Measurements from ENCODE around the gene BRF1.

The BRF1 gene

GRCh38 chr14:105221598-105222178 lies 79.1 kb downstream of the BRF1 start:
- no peak overlapping the region for H3K27ac Mint-ChIP-seq
- peaks cover 100% of the 10 kb centered on the region for H3K36me3 Mint-ChIP-seq (ENCODE audit: low read depth)
- H3K27me3 Mint-ChIP-seq, result no peaks in the 10 kb centered on the region

GRCh38 chr14:105220699-105221597 lies 79.9 kb downstream of the BRF1 start:
- H3K4me3 Mint-ChIP-seq, result no peak overlapping the region
- no peak overlapping the region for H3K27ac Mint-ChIP-seq
- peaks cover 100% of the 10 kb centered on the region for H3K36me3 Mint-ChIP-seq (ENCODE audit: low read depth)
- H3K27me3 Mint-ChIP-seq, result no peaks in the 10 kb centered on the region
- no peaks in the 10 kb centered on the region for H3K9me3 Mint-ChIP-seq
- H3K4me1 Mint-ChIP-seq (ENCODE audit: low read depth), result no peaks in the 10 kb centered on the region
- intact Hi-C loops (cut with micrococcal nuclease), result no loop called here

More at GRCh38 chr14:105221598-105222178, 79.1 kb downstream of the BRF1 start:
- Mint-ChIP-seq H3K4me1 (ENCODE audit: low read depth) (no peaks in the 10 kb centered on the region), H3K9me3 (no peaks in the 10 kb centered on the region), H3K4me3 (no peak overlapping the region)
- intact Hi-C loops (cut with micrococcal nuclease), result no loop called here

GRCh38 chr14:105219753-105220152 lies 81.0 kb downstream of the BRF1 start:
- intact Hi-C loops (cut with micrococcal nuclease), result no loop called here
- Mint-ChIP-seq H3K27ac (peak overlapping the region; percentile 5), H3K27me3 (no peaks in the 10 kb centered on the region), H3K9me3 (no peaks in the 10 kb centered on the region), H3K4me1 (ENCODE audit: low read depth) (no peaks in the 10 kb centered on the region), H3K4me3 (no peak overlapping the region), H3K36me3 (ENCODE audit: low read depth) (peaks cover 100% of the 10 kb centered on the region)

DNA sequence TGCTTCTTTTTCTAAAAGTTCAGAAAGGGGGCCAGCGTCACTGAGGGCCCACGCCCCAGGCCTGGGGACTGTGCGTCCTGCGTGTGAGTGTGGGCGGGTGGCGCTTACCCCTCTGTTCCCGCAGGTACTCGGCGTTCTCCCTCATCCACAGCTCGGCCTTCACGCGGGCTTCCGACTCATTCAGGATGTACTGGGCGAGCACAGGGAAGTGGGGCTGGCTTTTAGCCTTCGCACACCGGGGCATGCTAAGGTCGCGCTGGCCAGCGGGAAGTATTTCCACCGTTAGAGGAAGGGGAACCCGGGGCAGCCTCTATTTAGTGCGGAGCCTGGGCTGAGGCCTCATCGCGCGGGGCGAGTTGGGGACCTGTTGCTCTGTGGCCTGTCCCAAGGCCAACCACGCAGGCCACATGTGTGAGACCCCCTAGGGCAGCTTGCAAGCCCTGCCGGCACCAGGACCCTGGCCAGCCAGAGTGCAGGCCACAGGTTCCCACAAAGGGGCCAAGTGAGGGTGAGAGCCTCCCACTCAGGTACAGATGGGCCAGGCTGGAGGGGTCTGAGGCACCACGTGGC lies 81.7 kb downstream of the BRF1 start:
- H3K27ac Mint-ChIP-seq, result peak overlapping the region; percentile 5

DNA sequence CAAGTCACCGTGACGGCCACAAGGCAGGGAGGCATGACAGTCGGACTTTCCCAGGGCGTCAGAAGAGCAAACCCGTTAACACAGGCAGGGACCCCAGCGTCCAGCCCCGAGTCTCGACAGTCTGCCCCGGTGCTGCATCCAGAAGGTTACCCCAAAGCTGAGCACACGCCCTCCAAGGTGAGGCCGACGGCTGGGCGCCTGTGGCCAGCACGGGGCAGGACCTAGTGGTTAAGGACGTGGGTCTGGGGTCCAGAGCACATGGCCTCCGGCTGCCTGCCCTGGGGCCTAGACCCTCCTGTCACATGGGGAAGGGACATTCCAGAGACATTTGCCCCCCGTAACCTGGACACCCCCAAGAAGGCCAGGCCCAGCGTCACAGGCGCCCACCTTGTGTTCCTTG lies 82.2 kb downstream of the BRF1 start:
- no peak overlapping the region for H3K4me3 Mint-ChIP-seq
- H3K27me3 Mint-ChIP-seq, result no peaks in the 10 kb centered on the region
- H3K9me3 Mint-ChIP-seq, result no peaks in the 10 kb centered on the region
- H3K4me1 Mint-ChIP-seq (ENCODE audit: low read depth), result no peaks in the 10 kb centered on the region
- H3K27ac Mint-ChIP-seq, result no peak overlapping the region
- intact Hi-C loops (cut with micrococcal nuclease), result no loop called here
- H3K36me3 Mint-ChIP-seq (ENCODE audit: low read depth), result peaks cover 100% of the 10 kb centered on the region

More for the DNA sequence above, 81.7 kb downstream of the BRF1 start:
- Mint-ChIP-seq H3K36me3 (ENCODE audit: low read depth) (peaks cover 100% of the 10 kb centered on the region), H3K4me3 (no peak overlapping the region), H3K27me3 (no peaks in the 10 kb centered on the region), H3K4me1 (ENCODE audit: low read depth) (no peaks in the 10 kb centered on the region), H3K9me3 (no peaks in the 10 kb centered on the region)
- intact Hi-C loops (cut with micrococcal nuclease), result no loop called here

DNA sequence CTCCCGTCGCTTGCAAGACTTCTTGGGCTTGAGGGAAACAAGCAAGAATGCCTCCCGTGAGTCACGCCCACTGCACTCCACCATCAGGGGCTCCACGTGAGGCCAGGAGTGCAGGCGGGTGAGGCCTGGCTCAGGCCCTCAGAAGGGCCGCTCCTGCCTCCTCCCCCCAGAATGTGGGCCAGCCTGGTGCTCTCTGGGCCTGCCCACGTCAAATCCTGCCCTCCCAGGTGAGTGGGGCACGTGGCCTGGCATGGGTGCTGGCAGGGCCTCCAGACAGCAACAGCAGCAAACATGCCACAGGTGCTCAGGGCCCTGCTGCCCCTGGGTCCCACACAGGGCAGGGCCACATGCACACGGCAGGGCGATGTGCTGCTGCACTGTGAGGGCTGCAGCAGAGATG lies 83.0 kb downstream of the BRF1 start:
- H3K27ac Mint-ChIP-seq, result no peak overlapping the region
- H3K9me3 Mint-ChIP-seq, result no peaks in the 10 kb centered on the region
- intact Hi-C loops (cut with micrococcal nuclease), result no loop called here

DNA sequence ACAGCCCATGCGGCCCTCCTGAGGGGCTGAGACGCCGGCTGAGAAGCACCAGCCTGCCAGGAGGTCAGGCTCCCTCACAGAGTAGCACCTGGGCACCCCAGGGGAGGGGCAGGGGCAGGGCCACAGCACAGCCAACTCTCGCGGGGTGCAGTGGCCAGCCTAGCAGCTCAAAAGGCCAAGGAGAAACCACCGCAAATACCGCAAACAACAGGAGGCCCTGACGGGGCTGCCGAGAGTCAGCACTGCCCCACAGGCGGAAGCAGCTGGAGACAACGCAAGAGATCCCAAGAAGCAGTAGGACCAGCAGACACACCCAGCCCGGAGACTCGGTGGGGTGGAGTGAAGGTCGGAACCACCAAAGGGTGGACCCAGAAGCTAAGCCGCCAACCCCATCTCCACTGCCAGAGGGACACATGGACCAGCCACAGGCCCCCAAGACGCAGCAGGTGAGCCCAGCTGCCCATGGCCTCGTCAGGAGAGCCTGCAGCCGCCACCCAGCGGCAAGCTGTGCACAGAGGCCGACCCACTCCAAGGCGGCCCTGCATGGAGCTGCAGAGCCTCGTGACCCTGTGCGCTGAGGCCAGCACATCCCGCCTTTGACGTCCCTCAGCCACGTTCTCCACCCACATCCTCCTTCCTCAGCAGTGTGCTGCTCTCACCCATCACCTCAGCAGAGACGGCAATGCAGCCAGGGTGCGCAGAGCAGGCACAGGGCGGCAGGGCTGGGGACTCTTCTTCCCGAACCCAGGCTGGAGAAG lies 84.1 kb downstream of the BRF1 start:
- Mint-ChIP-seq H3K9me3 (no peaks in the 10 kb centered on the region), H3K27ac (no peak overlapping the region), H3K27me3 (no peaks in the 10 kb centered on the region), H3K36me3 (ENCODE audit: low read depth) (peaks cover 100% of the 10 kb centered on the region), H3K4me1 (ENCODE audit: low read depth) (no peaks in the 10 kb centered on the region), H3K4me3 (no peak overlapping the region)
- intact Hi-C loops (cut with micrococcal nuclease), result no loop called here

More for the DNA sequence above, 83.0 kb downstream of the BRF1 start:
- no peak overlapping the region for H3K4me3 Mint-ChIP-seq
- no peaks in the 10 kb centered on the region for H3K27me3 Mint-ChIP-seq
- H3K4me1 Mint-ChIP-seq (ENCODE audit: low read depth), result no peaks in the 10 kb centered on the region
- H3K36me3 Mint-ChIP-seq (ENCODE audit: low read depth), result peaks cover 100% of the 10 kb centered on the region

DNA sequence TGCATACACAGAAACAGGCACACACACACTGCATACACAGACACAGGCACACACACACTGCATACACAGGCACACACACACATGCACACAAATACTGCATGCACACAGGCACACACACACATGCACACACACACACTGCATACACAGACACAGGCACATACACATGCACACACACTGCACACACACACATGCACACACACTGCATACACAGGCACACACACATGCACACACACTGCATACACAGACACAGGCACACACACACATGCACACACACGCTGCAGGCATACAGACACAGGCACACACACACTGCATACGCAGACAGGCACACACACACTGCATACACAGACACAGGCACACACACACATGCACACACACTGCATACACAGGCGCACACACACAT lies 85.2 kb downstream of the BRF1 start:
- intact Hi-C loops (cut with micrococcal nuclease), result no loop called here
- Mint-ChIP-seq H3K36me3 (ENCODE audit: low read depth) (peaks cover 100% of the 10 kb centered on the region), H3K27ac (no peak overlapping the region), H3K4me1 (ENCODE audit: low read depth) (no peaks in the 10 kb centered on the region), H3K27me3 (no peaks in the 10 kb centered on the region), H3K9me3 (no peaks in the 10 kb centered on the region), H3K4me3 (no peak overlapping the region)

DNA sequence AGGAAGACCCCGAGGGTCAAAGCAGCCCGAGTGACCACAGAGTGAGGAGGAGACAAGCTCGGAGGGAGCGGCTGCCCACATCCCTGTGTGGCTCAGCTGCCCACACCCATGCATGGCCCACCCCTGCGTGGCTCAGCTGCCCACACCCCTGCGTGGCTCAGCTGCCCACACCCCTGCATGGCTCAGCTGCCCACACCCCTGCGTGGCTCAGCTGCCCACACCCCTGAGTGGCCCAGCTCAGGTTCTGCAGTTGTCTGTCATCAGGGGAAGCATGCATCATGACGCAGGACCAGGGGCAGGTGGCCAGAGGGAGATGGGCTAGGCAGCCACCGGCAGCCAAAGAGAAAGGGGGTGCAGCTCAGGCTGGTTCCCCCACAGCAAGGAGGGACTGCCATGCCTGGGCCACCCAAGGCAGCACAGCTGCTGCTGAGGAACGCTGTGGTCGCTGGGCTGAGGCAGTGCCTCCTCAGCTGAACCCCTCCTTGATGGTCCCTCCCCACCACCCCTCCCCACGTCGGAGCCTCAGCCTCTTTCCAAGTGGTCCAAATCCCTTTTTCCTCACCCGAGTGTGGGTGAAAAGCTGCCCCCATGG lies 86.4 kb downstream of the BRF1 start:
- intact Hi-C loops (cut with micrococcal nuclease), result no loop called here
- Mint-ChIP-seq H3K27me3 (no peaks in the 10 kb centered on the region), H3K4me1 (ENCODE audit: low read depth) (no peaks in the 10 kb centered on the region), H3K9me3 (no peaks in the 10 kb centered on the region), H3K36me3 (ENCODE audit: low read depth) (peaks cover 100% of the 10 kb centered on the region), H3K4me3 (no peak overlapping the region), H3K27ac (no peak overlapping the region)

DNA sequence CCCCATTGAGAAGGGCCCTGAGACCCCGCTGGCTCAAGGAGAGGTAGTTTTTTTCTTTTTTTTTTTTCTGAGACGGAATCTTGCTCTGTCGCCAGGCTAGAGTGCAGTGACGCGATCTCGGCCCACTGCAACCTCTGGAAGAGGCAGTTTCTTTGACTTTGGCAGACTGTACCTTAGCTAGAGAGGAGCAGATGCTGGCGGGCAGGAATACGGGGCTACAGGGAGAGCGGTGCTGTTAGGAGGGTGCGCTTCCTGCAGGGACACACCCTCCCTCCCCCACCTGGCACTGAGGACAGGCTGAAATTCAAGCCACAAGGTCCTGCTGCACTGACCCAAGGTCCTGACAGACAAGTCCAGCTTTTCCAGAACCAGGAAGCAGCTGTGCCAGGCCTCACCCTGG lies 87.4 kb downstream of the BRF1 start:
- no peak overlapping the region for H3K27ac Mint-ChIP-seq
- H3K36me3 Mint-ChIP-seq (ENCODE audit: low read depth), result peaks cover 99% of the 10 kb centered on the region
- no peaks in the 10 kb centered on the region for H3K9me3 Mint-ChIP-seq
- H3K4me3 Mint-ChIP-seq, result no peak overlapping the region
- no peaks in the 10 kb centered on the region for H3K4me1 Mint-ChIP-seq (ENCODE audit: low read depth)
- intact Hi-C loops (cut with micrococcal nuclease), result no loop called here
- H3K27me3 Mint-ChIP-seq, result no peaks in the 10 kb centered on the region

- Mint-ChIP-seq H3K27me3 (no peaks in the 10 kb centered on the region), H3K9me3 (no peaks in the 10 kb centered on the region), H3K4me1 (ENCODE audit: low read depth) (no peaks in the 10 kb centered on the region), H3K4me3 (no peak overlapping the region), H3K27ac (no peak overlapping the region), H3K36me3 (ENCODE audit: low read depth) (peaks cover 93% of the 10 kb centered on the region)
- intact Hi-C loops (cut with micrococcal nuclease), result no loop called here
Measured at GRCh38 chr14:105212541-105213300, 88.1 kb downstream of the BRF1 start.

DNA sequence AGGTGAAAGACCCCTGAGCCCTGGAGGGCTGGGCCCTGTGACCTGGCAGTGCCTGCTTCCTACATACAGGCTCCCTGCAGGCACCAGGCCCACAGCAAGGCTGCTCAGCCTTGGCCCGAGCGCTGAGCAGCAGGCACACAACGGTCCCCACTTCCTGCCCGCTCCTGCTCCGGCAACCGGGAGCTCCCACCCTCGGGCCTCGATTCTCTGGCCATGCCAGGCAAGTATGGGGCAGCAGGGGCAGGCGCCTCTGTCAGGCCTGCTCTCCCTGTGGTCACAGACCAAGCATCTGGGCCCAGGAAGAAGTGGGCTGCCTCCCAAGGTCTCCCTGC lies 89.1 kb downstream of the BRF1 start:
- Mint-ChIP-seq H3K36me3 (ENCODE audit: low read depth) (peaks cover 83% of the 10 kb centered on the region), H3K4me1 (ENCODE audit: low read depth) (no peaks in the 10 kb centered on the region), H3K27ac (no peak overlapping the region), H3K27me3 (peaks cover 1% of the 10 kb centered on the region), H3K9me3 (no peaks in the 10 kb centered on the region), H3K4me3 (no peak overlapping the region)
- intact Hi-C loops (cut with micrococcal nuclease), result no loop called here

GRCh38 chr14:105211086-105211757 lies 89.6 kb downstream of the BRF1 start:
- intact Hi-C loops (cut with micrococcal nuclease), result no loop called here
- H3K9me3 Mint-ChIP-seq, result no peaks in the 10 kb centered on the region
- peaks cover 78% of the 10 kb centered on the region for H3K36me3 Mint-ChIP-seq (ENCODE audit: low read depth)
- H3K4me1 Mint-ChIP-seq (ENCODE audit: low read depth), result no peaks in the 10 kb centered on the region
- no peak overlapping the region for H3K4me3 Mint-ChIP-seq
- no peak overlapping the region for H3K27ac Mint-ChIP-seq
- H3K27me3 Mint-ChIP-seq, result peaks cover 5% of the 10 kb centered on the region

Data from dendritic cell treated with granulocyte-macrophage colony-stimulating factor and Interleukin-4, amounts not matched to agents 40 ng/mL and 50 ng/mL, for 4 days (primary cell).